Astrocyte (in vitro differentiated cells and primary cell): ENCODE data around the gene OR4D5.

Experiments
- CTCF ChIP-seq: IDR thresholded peaks from 2 replicates; pipeline ENCODE4 v1.5.1; 2011; ENCODE audit warnings: low read depth, mild to moderate bottlenecking, inconsistent platforms, low read length, moderate library complexity; ENCODE audit not compliant: insufficient read depth
- EZH2 ChIP-seq: IDR thresholded peaks from 2 replicates; pipeline ENCODE4 v1.6.1; 2012; ENCODE audit warnings: mild to moderate bottlenecking, low read length, inconsistent platforms; ENCODE audit not compliant: insufficient read depth

GRCh38 chr11:123903932-123904331 lies 35.5 kb upstream of the OR4D5 start:
- no peak for TF ChIP-seq CTCF
- no peak for TF ChIP-seq EZH2
